Brain microvascular endothelial cell (primary cell): ENCODE measurements around the gene UTP15.

Experiments used
- DNase-seq: peaks from one replicate; pipeline ENCODE4 v3.0.0-alpha.2; 2020
- H3K27ac ChIP-seq: fragments of 250-450 bp; sonication (Bioruptor Pico); 2 replicates; pipeline ENCODE4 v1.5.1; 2020; ENCODE audit warnings: mild to moderate bottlenecking, moderate library complexity
- H3K27me3 ChIP-seq: fragments of 250-450 bp; sonication (Bioruptor Pico); replicated peaks from 2 replicates; pipeline ENCODE4 v1.5.1; 2020; ENCODE audit warnings: mild to moderate bottlenecking
- H3K36me3 ChIP-seq: fragments of 250-450 bp; sonication (Bioruptor Pico); replicated peaks from 2 replicates; pipeline ENCODE4 v1.5.1; 2020; ENCODE audit warnings: mild to moderate bottlenecking
- H3K4me3 ChIP-seq: 2 replicates; pipeline ENCODE4 v1.5.1; 2011; ENCODE audit warnings: low read depth, mild to moderate bottlenecking, control low read depth, low read length, moderate library complexity
- CTCF ChIP-seq: IDR thresholded peaks from 2 replicates; pipeline ENCODE4 v1.5.1; 2011; ENCODE audit warnings: low read depth, mild to moderate bottlenecking, moderate library complexity, low read length, control low read depth, inconsistent platforms; ENCODE audit errors: missing control alignments
- in situ Hi-C: cut with HindIII; loops from 2 replicates; pipeline ENCODE4 v1.10.0; 2017; ENCODE audit warnings: low sequenced_read_pairs, low pct_ligation_motif_present

Gene UTP15

GRCh38 chr5:73539730-73540129 is 25.8 kb upstream of the UTP15 start:
- Histone ChIP-seq H3K4me3 (no peak overlapping the region), H3K36me3 (no peaks in the 10 kb centered on the region), H3K27me3 (no peaks in the 10 kb centered on the region), H3K27ac (no peak overlapping the region)
- TF ChIP-seq CTCF: no peak
- no peak for DNase-seq
- in situ Hi-C loops: no loop called here

GRCh38 chr5:73540192-73540591 is 25.4 kb upstream of the UTP15 start:
- H3K27me3 ChIP-seq: no peaks in the 10 kb centered on the region
- DNase-seq: peak; percentile 69
- no peaks in the 10 kb centered on the region for H3K36me3 ChIP-seq
- no peak for TF ChIP-seq CTCF
- in situ Hi-C loops: no loop called here
- no peak overlapping the region for H3K27ac ChIP-seq
- no peak overlapping the region for H3K4me3 ChIP-seq

GRCh38 chr5:73542020-73542419 is 23.5 kb upstream of the UTP15 start:
- Histone ChIP-seq H3K27ac (no peak overlapping the region), H3K27me3 (no peaks in the 10 kb centered on the region), H3K4me3 (no peak overlapping the region), H3K36me3 (no peaks in the 10 kb centered on the region)
- no peak for DNase-seq
- no peak for TF ChIP-seq CTCF
- in situ Hi-C loops: no loop called here

- Histone ChIP-seq H3K27ac (no peak overlapping the region), H3K36me3 (no peaks in the 10 kb centered on the region), H3K4me3 (no peak overlapping the region), H3K27me3 (no peaks in the 10 kb centered on the region)
- in situ Hi-C loops: no loop called here
- DNase-seq: no peak
- no peak for TF ChIP-seq CTCF
These were observed 20.8 kb upstream of the UTP15 start for GRCh38 chr5:73544429-73545402.

GRCh38 chr5:73545403-73545779 is 20.2 kb upstream of the UTP15 start:
- H3K4me3 ChIP-seq: no peak overlapping the region
- no peak for TF ChIP-seq CTCF

More at GRCh38 chr5:73545403-73545779, 20.2 kb upstream of the UTP15 start:
- no peaks in the 10 kb centered on the region for H3K36me3 ChIP-seq
- DNase-seq: no peak
- H3K27me3 ChIP-seq: no peaks in the 10 kb centered on the region
- in situ Hi-C loops: no loop called here
- H3K27ac ChIP-seq: no peak overlapping the region
